Stimulated activated CD4-positive, alpha-beta T cell treated with anti-CD3 and anti-CD28 coated beads, Interleukin-15, amount 100 ng/mL, for 1 hour (primary cell): ENCODE results near the gene PLEKHA5.
"Not testable (repeated sequence)": the region's sequence is repeated elsewhere in the genome, so short reads cannot be mapped to it uniquely, and the experiment has no call there.

ENCODE experiments used
- DNase-seq, 2 donors: peaks; one replicate each; pipeline ENCODE4 v3.0.0-alpha.2; 2020; ENCODE audit warnings: low read depth in 1 of 2, low spot score in 1 of 2

Gene PLEKHA5

DNA sequence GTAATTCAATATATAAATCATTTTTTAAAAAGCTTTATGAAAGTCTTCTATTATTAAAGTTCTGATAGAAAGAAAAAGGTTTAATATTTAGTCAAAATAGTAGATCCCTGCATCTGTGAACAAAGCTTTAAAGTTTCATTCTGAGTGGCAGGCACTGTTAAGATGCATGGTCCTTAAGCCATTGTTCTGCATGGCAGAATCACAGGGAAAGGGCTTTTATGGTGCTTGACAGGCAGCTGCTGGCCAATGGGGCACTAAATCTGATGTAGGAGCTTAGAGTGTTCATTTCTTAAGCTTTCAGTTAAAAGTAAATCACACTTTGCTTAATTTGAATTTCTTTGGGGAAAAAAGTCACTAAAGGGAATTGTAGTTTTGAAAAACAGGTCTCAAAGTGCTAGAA, 148.2 kb downstream of the PLEKHA5 start:
- DNase-seq, result no peak

DNA sequence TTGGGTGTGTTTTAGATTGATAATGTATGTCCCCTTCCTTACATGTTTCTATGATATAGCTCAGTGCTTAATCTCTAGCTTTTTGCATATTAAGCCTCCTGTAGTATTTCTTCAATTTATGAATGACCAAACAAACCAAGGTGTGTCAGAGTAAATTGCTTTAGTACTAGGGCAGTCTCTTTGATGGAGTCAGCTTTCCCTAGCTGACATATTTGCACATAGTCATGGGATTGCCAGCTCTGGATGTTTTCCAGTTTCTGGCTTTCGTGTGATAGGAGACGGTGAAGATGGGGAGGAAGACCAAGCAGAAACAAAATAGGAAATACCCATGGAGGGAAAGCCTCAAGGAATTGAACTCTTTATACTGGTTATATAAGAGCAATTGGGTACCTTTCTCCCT, 148.9 kb downstream of the PLEKHA5 start:
- DNase-seq, result no peak

DNA sequence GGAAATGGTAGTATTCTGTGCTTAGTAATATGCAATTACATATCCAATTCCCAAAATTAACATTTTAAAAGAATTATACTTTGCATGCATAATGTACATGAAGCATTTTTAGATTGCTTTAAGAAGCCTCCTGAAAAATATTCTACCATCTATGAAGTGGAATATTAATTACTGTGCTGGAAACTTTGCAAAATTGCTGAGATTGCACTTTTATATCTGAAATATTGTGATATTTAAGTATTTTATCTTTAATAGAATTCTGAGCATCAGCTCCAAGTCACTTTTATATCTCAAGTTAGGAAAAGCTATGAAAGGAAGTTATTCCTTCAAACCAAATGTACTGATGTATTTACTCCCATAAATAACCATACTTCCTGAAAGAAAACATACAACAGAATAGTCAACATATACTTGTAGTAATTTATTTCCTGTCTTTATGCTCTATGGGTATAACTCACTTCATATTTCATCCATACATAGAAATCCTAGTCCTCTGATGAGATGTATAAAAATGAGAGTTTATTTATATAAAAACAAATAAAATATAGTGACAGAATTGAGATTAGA, 152.7 kb downstream of the PLEKHA5 start:
- DNase-seq, result no peak

DNA sequence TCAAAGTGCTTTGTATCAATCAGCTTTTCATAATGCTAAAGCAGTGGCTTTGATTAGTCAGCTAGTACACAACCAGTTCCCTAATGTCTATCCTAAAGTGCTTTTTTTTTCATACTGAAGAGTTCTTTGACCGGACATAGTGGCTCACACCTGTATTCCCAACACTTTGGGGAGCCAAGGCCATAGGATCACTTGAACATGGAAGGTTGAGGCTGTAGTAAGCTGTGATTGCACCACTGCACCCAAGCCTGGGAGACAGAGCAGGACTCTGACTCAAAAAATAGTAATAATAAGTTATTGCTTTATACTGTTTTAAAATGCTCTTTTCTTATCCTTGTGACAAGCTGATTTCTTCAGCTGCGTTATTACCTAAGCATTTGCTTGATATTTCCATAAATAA, 155.1 kb downstream of the PLEKHA5 start:
- no peak for DNase-seq

DNA sequence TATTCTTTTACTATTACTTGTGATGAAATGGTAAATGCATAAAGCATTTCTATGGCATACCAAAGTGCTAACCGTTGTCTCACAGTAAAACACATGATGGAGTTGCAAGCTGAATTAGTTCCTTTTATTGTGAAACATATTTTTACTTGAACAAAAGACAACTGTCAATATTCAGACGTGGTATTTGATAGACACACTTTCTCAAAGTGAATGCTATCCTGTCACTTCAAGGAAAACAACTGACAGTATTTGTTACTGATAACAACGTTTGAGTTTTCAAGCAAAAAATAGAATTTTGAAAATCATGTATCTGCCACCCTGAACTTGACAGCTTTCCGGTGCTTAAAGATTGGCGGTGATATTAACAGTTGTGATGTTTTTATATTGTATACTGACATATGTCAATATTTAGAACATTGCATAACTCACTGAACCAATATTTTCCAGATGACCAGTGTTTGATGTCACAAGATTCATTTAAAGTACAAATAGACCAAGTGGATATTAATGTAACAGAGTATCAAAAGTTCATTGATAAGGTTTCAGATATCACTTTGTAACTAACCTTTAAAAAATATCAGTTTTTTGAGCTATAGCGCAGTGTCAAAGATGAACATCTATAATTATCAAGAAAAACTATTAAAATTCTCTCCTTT, 156.4 kb downstream of the PLEKHA5 start:
- DNase-seq, result no peak

DNA sequence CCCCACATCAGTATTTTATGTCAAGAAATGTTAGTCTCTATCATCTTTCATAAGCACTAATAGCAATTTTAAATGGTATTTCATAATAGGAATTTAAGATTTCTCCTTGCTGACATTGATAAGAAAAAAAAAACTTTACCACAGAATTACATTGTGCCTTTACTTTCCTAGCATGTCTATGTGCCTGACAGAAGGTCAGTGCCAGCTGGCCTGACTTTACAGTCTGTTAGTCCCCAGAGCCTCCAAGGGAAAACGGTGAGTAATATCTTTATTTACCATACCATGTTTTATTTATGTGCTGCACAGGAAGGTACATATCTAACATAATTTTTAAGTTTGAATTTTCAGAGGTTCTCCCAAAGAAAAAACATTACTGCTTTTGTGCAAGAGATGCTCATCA, 157.8 kb downstream of the PLEKHA5 start:
- no peak for DNase-seq

DNA sequence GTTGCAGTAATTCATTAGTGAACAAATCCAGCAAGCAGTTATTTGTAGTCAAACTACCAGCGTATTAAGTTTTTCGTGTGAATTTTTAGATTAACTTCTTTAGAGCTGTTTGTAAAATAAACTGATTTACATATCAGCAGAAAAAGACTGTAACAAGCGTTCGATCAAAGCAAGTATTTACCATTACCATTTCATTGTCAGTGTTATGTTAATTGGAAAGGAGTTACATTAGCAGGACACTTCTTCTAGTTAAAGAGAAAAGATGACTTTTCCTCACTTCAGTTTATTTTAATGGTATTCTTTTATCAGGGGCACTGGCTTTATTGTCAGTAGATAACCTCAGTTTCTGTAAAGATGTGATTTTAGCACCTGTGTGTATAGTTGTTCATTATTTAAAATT, 158.6 kb downstream of the PLEKHA5 start:
- no peak for DNase-seq

DNA sequence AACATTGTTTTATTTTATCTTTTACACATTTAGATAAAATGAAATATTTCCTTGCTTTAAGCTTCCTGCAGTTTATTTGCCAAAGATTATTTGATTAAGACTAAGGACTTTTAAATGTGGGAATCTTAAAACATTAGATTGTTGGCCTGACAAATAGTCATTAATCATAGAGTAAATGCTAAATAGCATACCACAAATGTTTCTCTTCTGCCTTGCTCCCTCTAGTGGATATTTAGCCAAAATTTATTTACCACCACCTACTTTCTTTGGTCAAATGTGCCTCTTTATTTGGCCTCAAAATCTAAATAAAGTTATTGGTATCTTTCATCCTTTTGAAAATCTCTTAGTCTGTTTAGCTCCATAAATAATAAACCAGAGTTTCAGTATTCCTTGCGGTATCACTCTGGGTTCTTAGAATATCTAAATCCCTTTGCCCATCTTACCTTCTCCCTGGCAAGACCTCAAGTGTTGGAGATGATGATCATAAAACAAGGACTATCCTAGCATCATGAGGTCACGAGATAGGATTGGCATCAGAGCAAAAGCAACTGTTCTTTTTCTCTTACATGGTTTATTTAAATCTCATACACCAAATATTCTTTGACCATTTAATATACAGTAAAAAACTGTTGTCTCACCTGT, 159.2 kb downstream of the PLEKHA5 start:
- DNase-seq, result no peak

DNA sequence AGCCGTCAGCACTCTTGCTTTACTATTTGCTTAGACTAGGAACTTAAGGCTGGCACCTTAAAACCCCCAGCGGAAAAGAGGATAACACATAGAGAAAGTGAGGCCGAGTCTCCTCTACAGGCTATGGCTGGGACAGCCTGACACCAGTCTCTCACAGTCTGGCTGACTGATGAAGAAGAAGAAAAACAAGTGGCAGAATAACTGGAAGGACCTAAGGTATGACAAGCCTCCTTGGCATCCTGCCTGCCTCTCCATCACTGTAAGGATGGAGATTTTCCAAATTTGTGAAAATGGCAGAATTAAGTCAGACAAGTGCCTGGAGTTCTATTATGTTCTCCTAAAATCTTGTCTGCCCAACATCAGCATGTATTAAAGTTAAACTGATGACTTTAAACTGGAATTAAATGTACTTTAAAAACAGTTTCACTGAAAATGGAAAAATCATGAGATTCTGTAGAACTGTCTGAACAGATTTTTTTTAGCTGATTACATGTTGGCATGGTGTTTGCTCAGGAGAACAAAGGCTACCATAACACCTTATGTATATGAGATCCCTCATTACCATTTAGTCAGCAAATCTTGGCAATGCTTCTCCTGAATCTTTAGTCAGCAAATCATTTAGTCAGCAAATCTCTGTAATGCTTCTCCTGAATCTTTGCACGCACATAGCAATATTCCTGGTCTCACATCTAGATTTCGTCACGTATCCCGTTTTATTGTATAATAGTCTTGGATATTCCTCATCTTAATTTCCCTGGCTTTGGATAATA, 169.5 kb downstream of the PLEKHA5 start:
- DNase-seq, result no peak

DNA sequence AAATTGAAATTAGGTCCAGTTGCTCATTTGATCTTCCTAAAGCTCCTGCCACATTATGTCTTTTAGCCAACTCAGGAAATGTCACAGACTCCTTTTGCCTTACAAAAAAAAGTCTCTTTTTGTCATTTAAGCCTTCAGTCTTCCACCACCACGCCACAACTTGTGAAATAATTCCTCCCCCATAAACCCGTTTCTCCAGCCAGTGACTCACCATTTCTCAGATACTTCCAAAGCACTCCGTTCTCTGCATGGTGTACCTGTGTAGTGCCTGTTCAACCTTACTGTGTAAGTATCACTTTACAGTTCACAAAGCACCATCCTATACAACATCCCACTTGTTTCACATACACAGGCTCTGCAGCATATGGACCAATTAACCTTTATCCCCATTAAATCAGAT, 170.2 kb downstream of the PLEKHA5 start:
- DNase-seq, result no peak

DNA sequence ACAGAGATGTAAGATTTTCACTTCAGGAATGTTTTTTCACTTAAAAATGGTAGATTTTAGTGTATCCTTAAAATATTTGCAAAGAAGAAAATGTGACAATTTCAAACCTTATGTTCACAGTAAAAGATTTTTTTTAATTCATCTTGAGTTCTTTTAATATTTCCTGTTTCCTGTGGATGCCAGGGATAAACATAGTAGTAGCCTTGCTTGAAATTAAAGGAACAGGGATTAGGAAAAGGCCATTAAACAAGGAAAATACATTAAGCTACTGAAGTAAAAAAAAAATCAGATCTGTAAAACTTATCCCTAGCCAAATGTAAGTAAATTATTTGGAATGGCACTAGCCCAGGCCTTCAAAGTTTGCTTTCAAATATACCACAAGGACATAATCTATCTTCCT, 171.7 kb downstream of the PLEKHA5 start:
- DNase-seq, result no peak

DNA sequence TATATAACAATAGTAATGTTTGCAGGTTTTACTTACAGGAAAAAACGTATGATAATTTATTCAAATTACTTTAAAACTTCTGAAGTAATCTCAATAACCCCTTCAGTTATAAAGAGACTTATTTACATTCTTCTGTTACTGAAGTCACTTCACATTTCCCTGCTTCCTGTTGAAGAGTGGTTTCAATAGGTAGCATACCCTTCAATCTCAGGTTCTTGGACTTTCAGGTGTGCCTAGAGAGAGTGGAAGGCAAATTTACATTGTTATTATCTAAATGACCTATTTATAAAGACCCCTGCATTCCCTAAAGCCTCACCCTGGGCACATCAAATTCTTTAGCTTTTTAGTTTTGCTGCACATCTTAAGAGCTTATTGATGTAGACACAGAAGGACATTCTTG, 172.2 kb downstream of the PLEKHA5 start:
- no peak for DNase-seq

DNA sequence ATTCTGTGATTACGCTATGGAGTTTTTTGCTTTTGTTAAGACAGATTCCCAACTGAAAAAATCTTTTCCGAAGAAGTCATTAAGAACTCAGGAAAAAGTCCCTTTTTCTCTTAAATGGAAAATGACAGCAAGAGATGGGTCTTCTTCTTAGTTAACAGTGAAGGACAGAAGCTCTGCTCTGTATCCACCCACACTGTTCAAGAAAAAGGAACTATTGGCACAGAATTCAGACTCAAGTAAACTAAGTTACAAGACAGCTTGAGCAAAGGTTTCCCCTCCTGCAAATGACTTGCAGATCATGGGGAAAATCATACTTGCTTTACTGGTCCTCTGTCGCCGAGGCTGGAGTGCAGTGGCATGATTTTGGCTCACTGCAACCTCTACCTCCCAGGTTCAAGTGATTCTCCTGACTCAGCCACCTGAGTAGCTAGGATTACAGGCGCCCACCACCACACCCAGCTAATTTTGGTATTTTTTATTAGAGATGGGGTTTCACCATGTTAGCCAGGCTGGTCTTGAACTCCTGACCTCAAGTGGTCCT, 172.6 kb downstream of the PLEKHA5 start:
- no peak for DNase-seq

DNA sequence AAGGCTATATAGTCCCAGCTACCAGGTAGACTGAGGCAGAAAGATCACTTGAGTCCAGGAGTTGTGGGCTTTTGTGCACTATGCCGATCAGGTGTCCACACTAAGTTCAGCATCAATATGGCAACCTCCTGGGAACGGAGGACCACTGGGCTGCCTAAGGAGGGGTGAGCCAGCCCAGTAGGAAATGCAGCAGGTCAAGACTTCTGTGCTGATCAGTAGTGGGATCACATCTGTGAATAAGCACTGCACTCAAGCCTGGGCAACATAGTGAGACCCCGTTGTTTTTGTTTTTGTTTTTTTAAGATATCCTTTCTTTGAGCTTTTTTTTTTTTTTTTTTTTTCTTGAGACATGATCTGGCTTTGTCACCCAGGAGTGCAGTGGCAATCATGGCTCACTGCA, 174.0 kb downstream of the PLEKHA5 start:
- DNase-seq, result no peak

DNA sequence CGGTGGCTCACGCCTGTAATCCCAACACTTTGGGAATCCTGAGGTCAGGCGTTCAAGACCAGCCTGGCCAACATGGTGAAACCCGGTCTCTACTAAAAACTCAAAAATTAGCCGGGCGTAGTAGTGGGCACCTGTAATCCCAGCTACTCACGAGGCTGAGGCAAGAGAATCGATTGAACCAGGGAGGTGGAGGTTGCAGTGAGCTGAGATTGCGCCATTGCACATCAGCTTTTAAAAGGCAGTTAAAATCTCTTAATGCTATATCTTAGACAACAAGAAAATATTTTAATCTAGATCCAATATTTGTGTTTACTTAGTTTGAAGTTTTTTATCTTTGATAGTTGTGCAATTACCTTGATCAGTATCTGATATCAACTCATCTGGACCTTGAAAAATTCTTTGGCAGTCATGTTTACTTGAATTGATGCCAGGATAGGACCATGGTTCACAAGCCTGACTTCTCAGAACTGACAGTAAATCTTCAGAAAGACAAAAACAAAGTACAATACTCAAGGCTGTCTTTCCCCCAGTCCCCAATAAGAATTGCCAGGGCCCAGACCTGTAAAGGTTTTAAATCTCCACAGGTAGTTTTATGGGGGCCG, 174.7 kb downstream of the PLEKHA5 start:
- no peak for DNase-seq

DNA sequence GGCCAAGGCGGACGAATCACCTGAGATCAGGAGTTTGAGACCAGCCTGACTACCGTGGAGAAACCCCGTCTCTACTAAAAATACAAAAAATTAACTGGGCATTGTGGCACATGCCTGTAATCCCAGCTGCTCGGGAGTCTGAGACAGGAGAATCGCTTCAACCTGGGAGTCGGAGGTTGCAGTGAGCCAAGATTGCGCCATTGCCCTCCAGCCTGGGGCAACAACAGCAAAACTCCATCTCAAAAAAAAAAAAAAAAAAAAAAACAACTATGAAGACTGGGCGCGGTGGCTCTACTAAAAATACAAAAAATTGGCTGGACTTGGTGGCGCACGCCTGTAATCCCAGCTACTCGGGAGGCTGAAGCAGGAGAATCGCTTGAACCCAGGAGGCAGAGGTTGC, 176.1 kb downstream of the PLEKHA5 start:
- not testable (repeated sequence) for DNase-seq

DNA sequence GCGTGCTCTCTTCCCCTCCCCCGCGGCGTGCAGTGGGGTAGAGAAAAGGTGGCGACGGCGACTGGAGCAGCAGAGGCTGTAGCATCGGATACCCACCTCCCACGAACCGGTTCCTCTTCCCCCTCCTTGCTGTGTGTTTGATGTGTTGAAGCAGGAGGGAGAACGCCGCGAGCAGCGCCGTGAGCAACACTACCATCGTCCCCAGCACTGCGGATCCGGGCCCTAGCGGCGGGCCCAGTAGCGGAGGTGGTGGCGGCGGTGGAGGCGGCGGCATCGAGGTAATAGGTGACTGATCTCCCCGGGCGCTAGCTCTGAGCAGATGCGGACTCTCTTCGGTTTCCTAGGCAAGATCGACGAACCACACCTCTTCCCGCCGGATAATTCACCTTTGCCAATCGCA, 176.8 kb downstream of the PLEKHA5 start:
- no peak for DNase-seq

DNA sequence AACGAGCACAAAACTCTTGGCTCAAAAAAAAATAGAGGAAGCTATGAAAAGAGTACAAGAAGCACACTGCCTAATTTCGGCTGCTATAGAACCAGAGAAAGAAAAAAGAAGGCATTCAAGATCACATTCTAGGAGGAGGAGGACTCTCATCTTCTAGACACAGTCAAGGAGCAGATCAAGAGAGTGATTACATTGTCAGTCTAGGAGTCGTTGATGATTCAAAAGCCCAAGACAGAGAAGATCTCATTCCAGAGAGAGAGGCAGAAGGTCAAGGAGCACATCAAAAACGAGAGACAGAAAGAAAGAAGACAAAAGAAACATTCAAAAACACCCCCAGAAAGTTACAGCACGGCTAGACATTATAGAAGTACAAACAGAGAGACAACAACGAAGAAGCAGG, 177.9 kb downstream of the PLEKHA5 start:
- DNase-seq, result no peak

DNA sequence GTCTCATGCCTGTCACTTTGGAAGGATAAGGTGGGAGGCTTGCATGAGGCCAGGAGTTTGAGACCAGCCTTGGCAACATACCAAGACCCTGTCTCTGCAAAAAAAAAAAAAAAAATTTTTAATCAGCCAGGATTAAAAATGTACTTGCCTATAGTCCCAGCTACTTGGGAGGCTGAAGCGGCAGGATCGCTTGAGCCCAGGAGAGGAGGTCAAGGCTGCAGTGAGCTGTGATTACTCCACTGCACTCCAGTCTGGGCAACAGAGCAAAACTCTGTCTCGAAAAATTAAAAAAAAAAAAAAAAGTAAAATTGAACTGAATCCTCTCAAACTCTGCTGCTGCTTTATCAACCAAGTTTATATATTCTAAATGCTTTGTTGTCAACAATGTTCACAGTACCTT, 181.6 kb downstream of the PLEKHA5 start:
- no peak for DNase-seq

DNA sequence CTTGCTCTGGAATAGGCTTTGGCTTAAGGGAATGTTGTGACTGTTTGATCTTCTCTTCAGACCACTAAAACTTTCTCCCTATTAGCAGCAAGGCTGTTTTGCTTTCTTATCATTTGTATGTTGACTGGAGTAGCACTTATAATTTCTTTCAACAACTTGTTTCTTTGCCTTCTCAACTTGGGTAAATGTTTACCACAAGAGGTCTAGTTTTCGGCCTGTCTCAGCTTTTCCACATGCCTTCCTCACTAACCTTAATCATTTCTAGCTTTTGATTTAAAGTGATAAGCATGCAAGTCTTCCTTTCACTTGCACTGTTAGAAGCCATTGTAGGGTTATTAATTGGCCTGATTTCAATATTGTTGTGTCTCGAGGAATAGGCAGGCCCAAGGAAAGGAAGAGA, 183.1 kb downstream of the PLEKHA5 start:
- no peak for DNase-seq

DNA sequence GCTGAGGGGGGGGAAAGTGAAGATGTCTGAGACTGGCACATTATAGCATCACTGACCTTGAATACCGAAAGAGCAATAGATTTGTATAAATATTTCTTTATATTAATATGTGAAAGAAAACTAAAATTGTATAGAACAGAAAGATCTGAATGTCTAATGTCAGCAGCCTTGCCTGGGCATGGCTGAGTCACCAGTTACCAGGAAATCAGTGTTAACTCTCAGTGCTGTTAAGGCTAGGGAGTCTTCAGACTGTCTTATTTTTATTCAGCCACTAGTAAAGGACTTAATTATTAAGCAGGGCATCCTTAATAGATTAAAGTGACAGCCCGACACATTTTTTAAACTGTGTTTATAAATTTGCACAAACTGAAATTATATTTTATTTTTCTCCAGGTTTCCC, 186.9 kb downstream of the PLEKHA5 start:
- no peak for DNase-seq

DNA sequence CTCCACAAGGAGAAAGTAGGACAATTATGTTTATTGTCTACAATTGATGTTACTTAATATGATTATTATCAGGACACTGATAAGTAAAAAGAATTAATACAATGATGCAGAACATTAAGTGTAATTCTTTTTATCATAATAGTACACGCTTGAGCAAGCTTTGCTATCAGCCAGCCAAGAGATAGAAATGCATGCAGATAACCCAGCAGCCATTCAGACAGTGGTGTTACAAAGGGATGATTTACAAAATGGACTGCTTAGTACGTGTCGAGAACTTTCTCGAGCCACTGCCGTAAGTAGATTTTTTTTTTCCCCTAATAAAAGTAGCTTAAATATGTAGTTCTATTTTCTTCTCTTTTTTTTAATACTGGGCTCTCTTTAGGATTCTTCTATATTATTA, 192.8 kb downstream of the PLEKHA5 start:
- DNase-seq, result no peak
